ENCODE results near the gene PCTP.

Gene PCTP

GRCh38 chr17:55726440-55726839 is 24.4 kb upstream of the PCTP start:
- CTCF ChIA-PET, result interaction anchor here (1.0 to 1.5 kb wide), 2 partner anchors 9 to 11 kb away, joined by 3 to 5 read pairs; no protein-coding TSS in a partner anchor
- POLR2A ChIA-PET, result no interaction called here
- TF ChIP-seq CTCF (IDR thresholded peaks at IDR 0.05; ENCODE audit: control extremely low read depth, extremely low read depth, low read depth, missing control alignments), result no peak
- DNase-seq (ENCODE audit: extremely low spot score), result no peak

GRCh38 chr17:55727275-55727674 is 23.6 kb upstream of the PCTP start:
- no peak for TF ChIP-seq CTCF (IDR thresholded peaks at IDR 0.05; ENCODE audit: control extremely low read depth, extremely low read depth, low read depth, missing control alignments)
- DNase-seq (ENCODE audit: extremely low spot score), result no peak
- ChIA-PET CTCF (interaction anchor here (1.0 to 2.3 kb wide), 3 partner anchors 8 to 12 kb away, joined by 3 to 11 read pairs (median 5); no protein-coding TSS in a partner anchor), POLR2A (no interaction called here)

- POLR2A ChIA-PET, result no interaction called here
- DNase-seq (ENCODE audit: extremely low spot score), result no peak
- CTCF ChIA-PET, result interaction anchor here (2.3 kb wide), 1 partner anchor 9 kb away, joined by 11 read pairs; no protein-coding TSS in a partner anchor
- no peak for TF ChIP-seq CTCF (IDR thresholded peaks at IDR 0.05; ENCODE audit: control extremely low read depth, extremely low read depth, low read depth, missing control alignments)
These were observed 22.9 kb upstream of the PCTP start for GRCh38 chr17:55727920-55728319.

- no peak for DNase-seq (ENCODE audit: extremely low spot score)
- CTCF ChIA-PET, result interaction anchor here (2.3 kb wide), 1 partner anchor 10 kb away, joined by 11 read pairs; no protein-coding TSS in a partner anchor
- no peak for TF ChIP-seq CTCF (IDR thresholded peaks at IDR 0.05; ENCODE audit: control extremely low read depth, extremely low read depth, low read depth, missing control alignments)
- POLR2A ChIA-PET, result no interaction called here
These were observed 22.5 kb upstream of the PCTP start for GRCh38 chr17:55728361-55728760.

GRCh38 chr17:55728833-55729232 is 22.0 kb upstream of the PCTP start:
- no peak for DNase-seq (ENCODE audit: extremely low spot score)
- no peak for TF ChIP-seq CTCF (IDR thresholded peaks at IDR 0.05; ENCODE audit: control extremely low read depth, extremely low read depth, low read depth, missing control alignments)
- ChIA-PET POLR2A (no interaction called here), CTCF (interaction anchor here (0.9 to 2.3 kb wide), 2 partner anchors 10 to 43 kb away, joined by 4 to 11 read pairs; no protein-coding TSS in a partner anchor)

- no peak for DNase-seq (ENCODE audit: extremely low spot score)
- ChIA-PET POLR2A (no interaction called here), CTCF (interaction anchor here (0.9 to 2.3 kb wide), 2 partner anchors 11 to 42 kb away, joined by 4 to 11 read pairs; no protein-coding TSS in a partner anchor)
- TF ChIP-seq CTCF (IDR thresholded peaks at IDR 0.05; ENCODE audit: control extremely low read depth, extremely low read depth, low read depth, missing control alignments), result no peak
These were observed 21.4 kb upstream of the PCTP start for GRCh38 chr17:55729484-55729883.

Data from GM10248 (cell line).